ENCODE data around the gene MYO1H.

DNA sequence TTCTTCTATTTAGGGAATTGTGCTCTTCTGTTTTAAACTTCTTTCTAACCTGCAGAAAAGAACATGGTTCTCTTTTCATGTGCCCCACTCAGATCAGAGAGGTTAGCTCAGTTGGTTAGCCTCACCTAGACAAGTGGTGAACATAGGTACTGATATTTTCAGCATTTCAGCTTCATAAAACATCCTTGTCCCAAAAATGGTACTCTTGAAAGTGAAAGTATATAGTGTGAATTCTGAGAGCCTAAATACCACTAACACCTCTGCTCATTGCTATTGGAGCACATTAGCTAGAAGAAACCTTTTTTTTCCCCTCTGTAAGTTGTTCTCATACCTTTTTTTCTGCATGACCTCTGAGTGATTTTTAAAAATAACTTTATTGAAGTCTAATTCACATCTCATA is 147.3 kb downstream of the MYO1H start:
- TF ChIP-seq YY1 (IDR thresholded peaks at IDR 0.05; ENCODE audit: extremely low read depth, insufficient replicate concordance, low read depth, low read length) (no peak), SP1 (IDR thresholded peaks at IDR 0.05; ENCODE audit: low read depth) (no peak)
- TF ChIP-seq, protein P1, sequence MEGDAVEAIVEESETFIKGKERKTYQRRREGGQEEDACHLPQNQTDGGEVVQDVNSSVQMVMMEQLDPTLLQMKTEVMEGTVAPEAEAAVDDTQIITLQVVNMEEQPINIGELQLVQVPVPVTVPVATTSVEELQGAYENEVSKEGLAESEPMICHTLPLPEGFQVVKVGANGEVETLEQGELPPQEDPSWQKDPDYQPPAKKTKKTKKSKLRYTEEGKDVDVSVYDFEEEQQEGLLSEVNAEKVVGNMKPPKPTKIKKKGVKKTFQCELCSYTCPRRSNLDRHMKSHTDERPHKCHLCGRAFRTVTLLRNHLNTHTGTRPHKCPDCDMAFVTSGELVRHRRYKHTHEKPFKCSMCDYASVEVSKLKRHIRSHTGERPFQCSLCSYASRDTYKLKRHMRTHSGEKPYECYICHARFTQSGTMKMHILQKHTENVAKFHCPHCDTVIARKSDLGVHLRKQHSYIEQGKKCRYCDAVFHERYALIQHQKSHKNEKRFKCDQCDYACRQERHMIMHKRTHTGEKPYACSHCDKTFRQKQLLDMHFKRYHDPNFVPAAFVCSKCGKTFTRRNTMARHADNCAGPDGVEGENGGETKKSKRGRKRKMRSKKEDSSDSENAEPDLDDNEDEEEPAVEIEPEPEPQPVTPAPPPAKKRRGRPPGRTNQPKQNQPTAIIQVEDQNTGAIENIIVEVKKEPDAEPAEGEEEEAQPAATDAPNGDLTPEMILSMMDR (IDR thresholded peaks at IDR 0.05 in 2 of 3, conservative IDR thresholded peaks at IDR 0.05 in 1 of 3; ENCODE audit: borderline replicate concordance in 1 of 3, insufficient read depth in 1 of 3, low read depth in 2 of 3, low read length in 2 of 3): no peak

All from HCT116 (cell line).